ENCODE measurements around the gene RALY.

The RALY gene

DNA sequence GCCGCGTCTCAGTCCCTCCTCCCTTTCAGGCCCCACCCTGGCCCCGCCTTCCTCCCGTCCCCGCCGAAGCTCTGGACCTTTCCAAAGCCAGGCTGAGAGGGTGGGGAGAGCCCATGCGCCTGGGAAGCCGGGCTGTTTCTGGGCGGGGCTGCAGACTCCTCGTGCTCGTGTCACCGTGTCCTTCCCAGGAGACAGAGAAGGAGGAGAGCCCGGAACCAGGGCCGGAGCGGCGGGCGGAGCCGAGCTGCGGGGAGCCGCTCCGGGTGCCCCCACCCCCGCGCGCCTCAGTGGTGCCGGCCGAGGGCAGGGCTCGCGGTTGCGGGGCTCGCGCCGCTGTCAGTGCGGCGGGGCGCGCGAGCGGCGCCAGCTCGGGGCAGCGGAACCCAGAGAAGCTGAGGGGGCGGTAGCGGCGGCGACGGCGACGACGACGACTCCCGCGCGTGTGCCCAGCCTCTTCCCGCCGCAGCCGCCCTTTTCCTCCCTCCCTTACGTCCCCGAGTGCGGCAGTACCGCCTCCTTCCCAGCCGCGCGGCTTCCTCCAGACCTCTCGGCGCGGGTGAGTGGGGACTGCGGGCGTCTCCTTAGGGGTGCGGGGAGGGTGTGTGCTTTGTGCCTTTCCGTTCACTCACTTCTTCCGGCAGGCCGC is at the start of gene RALY:
Gene RALY (plus strand): TSS at position 336 of the 646 bp plus-strand sequence. CDS start 78,164 bp downstream, outside the sequence.
- peak; percentile 98 for DNase-seq (ENCODE audit: low spot score)

DNA sequence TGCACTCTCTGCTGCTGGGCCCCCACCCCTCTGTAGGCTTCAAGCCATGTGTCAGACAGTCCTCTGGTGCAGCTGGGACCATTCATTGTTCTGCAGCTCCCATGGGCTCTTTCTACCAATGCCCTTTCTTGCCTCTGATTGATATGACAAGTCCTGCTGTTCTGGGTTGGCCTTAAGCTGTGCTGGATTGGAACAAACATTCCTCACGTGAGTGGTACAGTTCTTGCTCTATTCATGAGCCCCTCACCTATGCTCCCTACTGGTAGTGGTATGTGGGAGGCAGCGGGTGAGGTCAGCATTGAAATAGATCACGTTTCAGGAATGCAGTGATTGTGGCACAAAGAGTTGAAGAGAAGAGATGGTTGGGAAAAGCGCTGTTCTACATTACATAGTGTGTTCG is 48.8 kb upstream of the RALY start:
- no peak for DNase-seq (ENCODE audit: low spot score)

DNA sequence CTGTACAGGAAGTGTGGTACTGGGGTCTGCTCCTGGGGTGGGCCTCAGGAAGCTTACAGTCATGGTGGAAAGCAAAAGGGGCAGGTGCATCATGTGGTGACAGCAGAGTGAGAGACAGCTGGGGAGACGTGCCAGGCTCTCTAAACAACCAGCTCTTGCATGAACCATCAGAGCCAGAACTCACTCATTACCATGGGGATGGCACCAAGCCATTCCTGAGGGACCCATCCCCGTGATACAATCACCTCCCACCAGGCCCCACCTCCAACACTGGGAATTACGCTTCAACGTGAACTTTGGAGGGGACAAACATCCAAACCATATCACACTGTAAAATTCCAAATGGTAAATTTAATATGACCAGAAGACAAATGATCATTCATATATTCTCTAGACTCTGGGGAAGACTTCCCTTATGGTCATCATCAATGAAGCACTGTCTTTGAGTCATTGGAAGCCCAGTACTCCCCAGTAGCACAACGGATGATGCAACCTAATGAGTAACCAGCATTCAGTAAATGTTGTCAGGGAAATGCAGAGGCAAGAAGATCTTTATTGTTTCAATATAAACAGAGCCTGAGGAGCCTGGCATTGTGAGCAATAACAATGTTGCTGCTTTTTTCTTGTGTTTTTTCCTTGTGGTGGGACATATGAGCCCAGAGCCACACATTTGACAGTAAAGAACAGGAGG is 48.2 kb upstream of the RALY start:
- DNase-seq (ENCODE audit: low spot score), result peak; percentile 67

DNA sequence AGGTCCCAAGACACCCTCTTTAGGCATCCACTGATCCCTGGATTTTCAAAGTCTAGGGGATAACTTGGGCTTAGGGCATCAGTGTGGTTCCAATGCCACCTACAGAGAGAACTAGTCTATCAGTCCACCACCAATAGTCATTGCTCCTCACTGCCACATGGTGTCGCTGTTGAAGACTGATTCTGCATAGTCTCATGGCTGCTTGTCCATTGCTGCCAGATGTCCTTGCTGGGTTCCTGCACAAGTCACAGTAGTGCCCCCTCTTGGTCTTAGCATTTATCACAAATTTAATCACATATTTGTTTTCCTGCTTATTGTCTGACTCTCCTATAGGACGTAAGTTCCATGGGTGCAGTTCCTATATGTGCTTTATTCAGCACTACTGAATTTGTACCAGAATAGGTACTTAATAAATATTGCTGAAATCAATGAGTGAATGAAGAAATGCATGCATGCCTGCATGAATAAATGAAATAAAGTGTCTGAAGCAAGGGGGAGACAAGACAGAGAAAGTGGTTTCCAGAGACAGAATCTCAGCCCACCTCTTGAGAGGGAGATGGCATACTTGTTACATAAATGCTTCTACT is 45.9 kb upstream of the RALY start:
- DNase-seq (ENCODE audit: low spot score), result peak; percentile 62

DNA sequence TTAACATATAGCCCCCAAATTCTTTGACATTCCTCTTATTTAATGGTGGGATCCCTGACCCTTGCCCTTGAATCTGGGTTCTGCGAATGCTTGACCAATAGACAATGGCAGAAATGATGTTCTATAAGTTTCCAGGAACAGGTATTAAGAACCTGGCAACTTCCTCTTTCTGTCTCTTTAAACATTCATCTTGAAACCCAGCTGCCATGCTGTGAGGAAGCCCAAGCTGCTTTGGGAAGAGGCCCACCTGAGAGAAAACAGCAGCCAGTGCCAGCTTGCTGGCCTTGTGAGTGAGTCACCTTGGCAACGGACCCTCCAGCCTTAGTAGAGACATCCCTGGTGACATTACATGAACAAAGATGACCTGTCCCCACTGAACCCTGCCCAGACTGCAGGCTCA is 45.2 kb upstream of the RALY start:
- DNase-seq (ENCODE audit: low spot score), result no peak

DNA sequence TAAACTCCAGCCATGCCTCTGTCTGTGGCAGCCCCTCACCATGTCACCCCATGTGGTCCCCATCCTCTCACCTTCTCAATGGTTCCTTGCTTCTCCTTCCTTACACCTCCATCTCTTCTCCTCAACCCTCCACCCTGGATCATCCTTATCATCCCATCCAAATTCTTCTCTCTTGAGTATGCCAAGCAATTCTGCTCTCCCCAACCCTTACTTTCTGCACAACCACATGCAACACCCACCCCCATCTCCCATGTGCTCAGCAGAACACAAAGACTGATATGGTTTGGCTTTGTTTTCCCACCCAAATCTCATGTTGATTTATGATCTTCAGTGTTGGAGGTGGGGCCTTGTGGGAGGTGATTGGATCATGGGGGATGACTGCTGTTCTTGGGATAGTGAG is 42.5 kb upstream of the RALY start:
- no peak for DNase-seq (ENCODE audit: low spot score)

DNA sequence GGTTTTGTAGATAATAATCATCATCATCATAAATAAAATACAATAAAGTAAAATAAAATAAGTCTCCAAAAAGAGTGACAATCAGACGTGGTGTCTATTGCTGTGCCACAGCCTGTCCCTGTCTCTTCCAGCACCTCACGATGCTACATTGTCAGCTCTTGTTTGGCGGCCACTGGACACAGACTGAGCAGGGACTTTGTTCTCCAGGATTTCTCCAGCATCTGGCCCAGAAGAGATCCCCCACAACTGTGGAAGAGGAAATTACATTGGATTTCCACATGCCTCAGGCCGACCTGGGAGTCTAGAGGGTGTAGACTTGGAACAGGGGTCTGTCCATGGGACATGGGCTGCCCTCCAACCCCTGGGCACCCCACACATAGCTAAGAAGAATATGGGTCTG is 39.2 kb upstream of the RALY start:
- no peak for DNase-seq (ENCODE audit: low spot score)

DNA sequence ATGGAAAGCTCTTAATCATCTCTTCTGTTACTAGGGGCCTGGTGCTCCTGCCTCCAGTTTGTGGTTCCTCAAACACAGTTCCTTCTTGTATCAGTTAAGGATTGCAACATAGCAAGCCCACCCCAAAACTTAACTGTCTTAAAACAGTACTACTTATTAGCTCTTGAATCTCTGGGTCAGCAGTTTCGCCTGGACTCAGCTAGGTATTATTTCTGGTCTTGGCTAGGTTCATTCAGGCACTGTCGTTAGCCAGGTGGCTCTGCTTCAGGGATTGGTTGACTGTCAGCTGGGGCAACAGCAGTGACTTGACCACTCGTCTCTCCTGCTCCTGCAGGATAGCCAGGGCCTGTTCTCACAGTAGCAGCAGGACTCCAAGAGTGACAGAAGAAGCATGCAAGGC is 30.0 kb upstream of the RALY start:
- no peak for DNase-seq (ENCODE audit: low spot score)

DNA sequence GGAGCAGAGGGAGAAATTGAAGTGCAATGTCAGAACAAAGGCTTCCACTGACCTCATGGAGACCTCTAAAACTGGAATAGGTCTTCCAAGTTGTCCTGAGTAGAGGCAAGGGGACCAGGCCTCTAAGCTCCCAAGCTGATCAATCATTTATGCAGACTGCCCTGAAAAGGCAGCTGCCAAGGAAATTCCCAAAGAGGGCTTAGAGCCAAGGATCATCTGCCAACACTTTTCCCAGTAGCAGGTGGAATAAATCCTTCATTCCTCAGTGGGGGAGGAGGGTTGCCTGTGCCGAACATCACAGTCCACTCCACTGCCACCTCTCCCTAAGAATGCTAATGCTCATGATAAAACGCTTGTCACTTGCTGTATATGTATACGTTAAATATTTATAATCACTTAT is 29.3 kb upstream of the RALY start:
- no peak for DNase-seq (ENCODE audit: low spot score)

DNA sequence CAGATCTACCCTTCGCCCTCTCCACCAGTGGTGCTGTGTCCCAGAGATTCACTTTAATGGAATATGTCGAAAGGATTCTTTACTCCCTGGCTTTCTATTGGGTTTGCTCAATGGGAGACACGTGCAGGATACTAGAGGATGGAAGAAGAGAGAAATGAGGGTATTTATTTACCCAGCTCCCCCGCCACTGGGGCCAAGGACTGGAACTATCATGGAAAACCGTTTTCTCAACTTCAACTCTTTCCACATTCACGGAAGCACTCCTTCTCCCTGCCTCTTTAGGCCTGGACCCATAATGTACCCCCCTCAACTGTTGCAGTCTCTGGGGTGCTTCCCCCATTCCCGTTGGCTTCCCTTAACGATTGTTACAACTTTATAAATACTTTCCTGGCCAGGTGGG is 26.6 kb upstream of the RALY start:
- DNase-seq (ENCODE audit: low spot score), result no peak

DNA sequence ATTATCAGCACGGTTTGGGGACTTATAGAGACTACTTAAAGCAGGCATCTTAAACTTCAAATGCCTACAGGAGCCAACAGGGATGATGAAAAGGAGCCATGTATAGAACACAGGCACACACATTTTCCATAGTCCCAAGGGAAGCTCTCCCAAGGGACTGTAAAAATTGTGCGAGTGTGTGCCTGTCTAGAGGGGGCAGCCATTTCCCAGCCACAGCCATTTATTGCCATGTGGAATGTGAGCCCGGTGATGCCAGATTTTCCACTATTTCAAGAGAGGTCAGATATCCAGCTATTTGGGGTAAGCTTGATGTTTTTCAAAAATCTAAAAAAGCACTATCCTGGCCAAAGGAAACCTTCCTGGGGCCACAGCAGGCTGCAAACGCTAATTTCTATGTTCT is 24.1 kb upstream of the RALY start:
- no peak for DNase-seq (ENCODE audit: low spot score)

DNA sequence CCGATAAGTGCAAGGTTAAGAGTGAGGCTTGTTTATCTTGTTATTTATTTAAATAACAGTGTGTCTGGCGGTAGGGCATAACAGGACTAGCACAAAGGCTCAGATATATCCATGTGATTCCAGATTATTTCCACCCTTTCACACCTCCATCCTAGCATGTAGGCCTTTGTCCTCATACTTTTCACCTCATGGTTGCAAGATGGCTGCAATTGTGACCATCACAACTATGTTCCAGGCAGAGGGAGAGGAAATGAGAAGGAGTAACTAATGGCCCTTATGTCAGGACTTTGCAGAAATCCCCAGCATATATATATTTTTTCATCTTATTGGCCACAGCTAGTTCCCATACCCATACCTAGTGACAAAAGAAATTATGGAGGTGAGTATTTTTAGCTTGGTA is 23.5 kb upstream of the RALY start:
- DNase-seq (ENCODE audit: low spot score), result no peak

DNA sequence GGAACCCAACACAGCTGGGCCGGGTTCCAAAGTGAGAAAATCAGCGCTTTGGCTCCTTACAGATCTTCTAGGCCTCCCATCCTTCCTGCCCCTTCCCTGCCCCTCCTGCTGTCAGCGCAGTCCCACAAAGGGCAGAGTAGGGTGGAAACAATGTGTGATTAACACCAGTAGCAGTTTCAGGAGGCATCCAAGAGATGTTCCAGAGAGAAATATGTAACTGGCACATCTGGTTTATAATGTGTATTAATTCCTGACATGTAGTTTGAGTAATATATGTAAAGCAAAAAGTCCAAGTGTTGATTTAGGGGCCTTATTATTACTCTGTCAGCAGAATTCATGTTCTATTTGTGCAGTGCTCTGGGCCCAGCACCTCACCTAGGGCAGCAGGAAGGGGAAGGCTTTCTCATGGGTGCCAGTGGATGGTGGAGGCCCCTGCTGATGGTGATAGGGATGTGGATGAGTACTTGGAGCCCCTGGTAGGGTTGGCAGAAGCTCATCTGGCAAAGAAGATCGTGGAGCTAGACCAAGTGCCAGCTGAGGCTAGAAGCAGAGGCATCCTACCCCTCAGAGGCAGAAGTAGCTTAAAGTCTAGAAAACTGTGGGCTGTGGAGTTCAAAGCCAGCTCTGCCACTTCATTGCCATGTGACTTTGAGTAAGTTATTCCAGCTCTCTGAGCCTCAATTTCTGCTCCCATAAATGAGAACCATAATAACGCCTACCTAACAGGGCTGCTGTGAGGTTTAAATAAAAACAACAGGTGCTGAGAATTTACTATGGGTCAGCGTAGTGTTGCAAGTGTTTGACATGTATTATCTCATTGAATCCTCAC is 22.4 kb upstream of the RALY start:
- no peak for DNase-seq (ENCODE audit: low spot score)

DNA sequence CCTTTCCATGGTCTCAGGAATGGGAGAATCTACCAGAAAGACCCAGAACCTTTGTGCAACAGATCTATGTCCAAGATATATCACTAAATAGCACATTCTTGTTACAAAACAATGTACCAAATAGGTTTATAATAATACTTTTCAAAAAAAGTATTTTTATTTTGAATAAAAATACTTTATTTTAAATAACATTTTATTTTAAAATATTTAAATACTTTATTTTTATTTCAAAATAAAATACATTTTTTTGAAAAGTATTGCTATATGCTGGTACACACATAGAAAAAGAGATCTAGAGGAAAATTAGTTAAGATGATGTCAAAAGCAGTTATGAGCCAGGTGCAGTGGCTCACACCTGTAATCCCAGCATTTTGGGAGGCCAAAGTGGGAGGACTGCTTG is 16.8 kb upstream of the RALY start:
- no peak for DNase-seq (ENCODE audit: low spot score)

DNA sequence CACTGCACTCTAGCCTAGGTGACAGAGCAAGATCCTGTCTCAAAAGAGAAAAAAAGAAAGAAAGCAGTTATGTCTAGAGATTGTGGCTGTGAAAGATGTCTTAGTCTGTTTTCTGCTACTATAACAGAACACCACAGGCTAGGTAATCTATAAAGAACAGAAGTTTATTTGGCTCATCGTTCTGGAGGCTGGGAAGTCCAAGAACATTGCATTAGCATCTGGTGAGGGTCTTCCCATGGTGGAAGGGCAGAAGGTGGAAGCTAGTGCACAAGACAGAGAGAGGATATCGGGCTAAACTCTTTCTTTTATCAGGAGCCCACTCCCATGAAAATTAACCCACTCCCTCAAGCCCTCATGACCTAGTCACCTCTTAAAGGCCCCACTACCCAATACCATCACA is 16.2 kb upstream of the RALY start:
- DNase-seq (ENCODE audit: low spot score), result no peak

DNA sequence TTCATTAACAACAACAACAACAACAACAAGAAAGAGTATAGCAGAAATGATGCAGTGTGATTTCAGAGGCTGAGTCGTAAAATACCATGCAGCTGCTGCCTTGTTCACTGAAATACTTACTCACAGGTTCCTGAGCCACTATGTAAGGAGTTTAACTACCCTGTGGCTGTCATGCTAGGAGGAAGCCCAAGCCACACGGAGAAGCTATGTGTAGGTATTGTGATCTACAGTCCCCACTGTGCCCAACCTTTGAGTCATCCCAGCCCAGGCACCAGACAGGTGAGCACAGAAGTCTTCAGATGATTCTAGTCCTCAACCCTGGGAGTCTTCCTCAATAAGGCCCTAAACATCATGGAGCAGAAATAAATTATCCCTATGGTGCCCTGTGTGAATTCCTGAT is 14.6 kb upstream of the RALY start:
- DNase-seq (ENCODE audit: low spot score), result no peak

DNA sequence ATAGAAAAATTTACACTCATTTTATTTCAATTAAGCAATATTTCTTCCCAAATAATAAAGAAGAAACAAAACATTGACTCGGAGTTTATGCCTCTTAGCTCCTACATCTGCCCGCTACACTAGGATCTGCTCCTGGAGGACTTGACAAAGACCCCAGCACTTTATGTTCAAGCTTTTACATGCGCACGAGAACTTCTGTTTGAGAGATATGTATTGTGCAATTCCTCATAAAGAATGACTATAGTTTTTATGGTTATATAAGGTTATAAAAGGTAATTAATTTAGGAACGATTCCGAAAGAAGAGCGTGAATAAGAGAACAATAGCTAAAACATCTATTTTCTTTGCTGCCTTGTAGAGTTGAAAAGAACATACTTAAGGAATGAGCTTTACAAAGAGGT is 12.4 kb upstream of the RALY start:
- no peak for DNase-seq (ENCODE audit: low spot score)

DNA sequence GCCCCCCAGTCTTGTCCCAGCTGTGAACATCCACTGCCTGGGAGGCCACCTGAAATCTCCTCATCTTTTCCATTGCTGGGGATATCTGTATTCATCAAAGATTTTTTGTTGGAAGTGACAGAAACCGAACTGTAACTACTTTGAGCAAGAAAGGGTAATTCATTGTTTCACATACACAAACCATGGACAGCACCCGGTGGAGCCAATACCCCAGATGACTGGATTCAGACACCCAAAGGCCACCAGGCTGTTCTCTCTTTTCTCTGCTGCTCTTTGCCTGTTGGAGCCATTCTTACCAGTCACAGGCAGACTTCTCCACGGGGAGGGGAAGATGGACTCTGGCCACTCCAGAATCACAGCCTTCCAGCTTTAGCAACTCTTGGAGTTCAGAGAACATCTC is 11.7 kb upstream of the RALY start:
- DNase-seq (ENCODE audit: low spot score), result no peak

DNA sequence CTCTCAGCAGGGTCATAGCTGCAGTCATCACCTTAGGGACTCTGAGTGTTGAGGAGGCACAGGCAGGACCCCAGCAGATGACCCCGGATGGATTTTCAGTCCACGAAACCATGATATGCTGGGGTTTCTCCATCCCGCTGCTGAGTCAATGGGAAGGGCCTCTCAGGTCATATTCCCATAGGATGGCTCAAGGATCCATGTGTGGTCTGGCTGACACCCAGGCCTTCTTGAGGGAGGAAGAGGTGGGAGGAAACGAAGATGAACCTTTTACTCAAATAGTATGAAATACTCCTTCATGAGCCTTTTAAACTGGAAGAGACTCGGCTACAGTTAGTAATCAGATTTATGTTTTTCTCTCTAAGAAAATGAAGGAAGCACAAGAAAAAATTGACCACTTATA is 10.3 kb upstream of the RALY start:
- DNase-seq (ENCODE audit: low spot score), result no peak

DNA sequence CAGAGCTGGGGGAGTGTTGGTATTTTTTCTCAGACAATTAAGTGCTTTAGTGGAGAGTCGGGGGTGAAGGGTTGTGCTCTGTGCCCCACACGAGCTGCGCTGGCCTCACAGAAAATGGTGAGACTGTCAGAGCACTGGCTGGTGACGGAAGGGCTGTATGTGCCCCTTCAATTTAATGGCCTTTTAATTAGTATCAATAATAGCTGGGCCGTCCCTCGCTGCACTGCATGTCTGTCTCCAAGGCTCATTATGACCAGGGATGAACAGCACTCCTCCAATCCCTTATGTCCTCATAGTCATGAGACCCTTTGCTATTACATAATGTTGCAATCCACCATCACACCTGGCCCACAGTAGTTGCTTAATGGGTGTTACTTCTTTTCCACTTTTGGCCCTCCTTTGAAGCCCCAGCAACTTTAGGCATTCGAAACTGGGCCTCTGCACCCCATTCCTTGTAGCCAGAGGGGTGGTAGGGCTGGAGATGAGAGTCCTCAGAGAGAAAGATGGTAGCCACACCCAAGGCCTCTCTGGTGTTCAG is 9.5 kb upstream of the RALY start:
- no peak for DNase-seq (ENCODE audit: low spot score)

DNA sequence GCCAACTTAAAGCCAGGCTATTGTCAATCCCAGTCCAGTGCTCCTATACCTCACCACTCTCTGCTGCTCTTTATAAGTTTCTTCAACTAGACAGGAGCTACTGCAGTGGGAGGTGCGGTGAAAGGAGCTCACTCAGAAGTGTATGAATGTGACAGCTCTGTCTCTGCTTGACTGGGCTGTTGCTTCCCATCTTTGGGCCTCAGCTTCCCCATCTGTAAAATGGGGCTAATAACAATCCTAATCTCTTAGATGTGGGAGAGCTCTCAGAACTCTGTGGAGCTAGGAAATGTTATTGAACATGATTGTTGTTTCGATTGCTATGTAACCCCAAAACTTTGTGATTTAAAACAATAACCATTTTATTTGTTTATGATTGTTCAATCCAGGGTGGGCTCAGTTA is 8.4 kb upstream of the RALY start:
- no peak for DNase-seq (ENCODE audit: low spot score)

DNA sequence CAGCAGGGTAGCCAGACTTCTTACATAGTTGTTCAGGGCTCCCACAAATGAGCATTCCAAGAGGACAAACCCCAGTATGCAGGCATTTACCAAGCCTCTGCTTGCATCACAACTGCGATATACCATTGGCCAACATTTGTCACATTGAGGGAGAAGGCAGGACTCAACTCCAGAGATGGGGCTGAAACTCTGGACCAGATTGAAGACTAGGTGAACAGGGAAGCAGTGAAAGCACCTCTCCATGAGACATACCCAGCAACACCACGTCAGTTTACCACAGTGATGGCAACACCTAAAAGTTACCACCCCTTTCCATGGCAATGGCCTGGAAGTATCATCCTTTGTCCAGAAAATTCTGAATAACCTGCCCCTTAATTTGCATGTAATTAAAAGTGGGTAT is 7.9 kb upstream of the RALY start:
- DNase-seq (ENCODE audit: low spot score), result no peak

Measured in kidney tubule cell (primary cell).